ENCODE measurements around the gene MAP10. TPM values are rescaled to one million over a fixed set of nuclear protein-coding genes. Genes with fewer than 3 reads are reported as not detected.

MAP10 gene
- total RNA-seq, 1 donor: 2.2 TPM

DNA sequence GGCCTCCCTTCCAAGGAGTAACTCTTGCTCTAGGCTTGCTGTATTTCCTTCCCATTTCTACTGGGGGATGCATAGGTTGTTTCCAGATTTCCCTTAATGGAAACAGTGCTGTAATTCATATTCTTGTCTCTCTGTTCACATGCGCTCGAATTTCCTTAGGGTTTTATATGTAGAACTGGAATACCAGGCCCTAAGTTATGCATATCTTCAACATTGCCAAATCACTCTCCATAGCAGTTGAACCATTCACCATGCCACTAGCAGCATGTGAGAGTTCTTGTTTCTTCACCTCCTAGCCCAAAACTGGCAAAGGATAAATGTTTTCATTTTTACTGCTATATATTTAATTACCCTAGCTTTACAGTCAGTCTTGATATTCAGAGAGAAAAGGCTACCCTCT lies 12.8 kb downstream of the MAP10 start:
- H3K27me3 ChIP-seq (ENCODE audit: insufficient read depth, low read length): no peaks in the 10 kb centered on the region
- TF ChIP-seq CTCF (IDR thresholded peaks at IDR 0.05; ENCODE audit: extremely low read depth, low read depth, low read length): no peak
- no peaks in the 10 kb centered on the region for H4K20me1 ChIP-seq (ENCODE audit: insufficient read depth, low read length)
- H3K27ac ChIP-seq (ENCODE audit: low read depth, low read length): no peak overlapping the region
- no peak overlapping the region for H3K4me3 ChIP-seq (ENCODE audit: insufficient read depth, low read length)
- H3K36me3 ChIP-seq (ENCODE audit: insufficient read depth, low read length): no peaks in the 10 kb centered on the region
- no peak for DNase-seq (ENCODE audit: insufficient read length, low spot score, missing footprints)
- H3K9me3 ChIP-seq (ENCODE audit: low read depth, low read length): no peaks in the 10 kb centered on the region
- no peaks in the 10 kb centered on the region for H3K79me2 ChIP-seq (ENCODE audit: insufficient read depth, low read length)
- no peaks in the 10 kb centered on the region for H3K4me1 ChIP-seq (ENCODE audit: insufficient read depth, low read length)
- H3K4me2 ChIP-seq (ENCODE audit: insufficient read depth, low read length): no peak overlapping the region
- no peak overlapping the region for H2AFZ ChIP-seq (ENCODE audit: low read length)

DNA sequence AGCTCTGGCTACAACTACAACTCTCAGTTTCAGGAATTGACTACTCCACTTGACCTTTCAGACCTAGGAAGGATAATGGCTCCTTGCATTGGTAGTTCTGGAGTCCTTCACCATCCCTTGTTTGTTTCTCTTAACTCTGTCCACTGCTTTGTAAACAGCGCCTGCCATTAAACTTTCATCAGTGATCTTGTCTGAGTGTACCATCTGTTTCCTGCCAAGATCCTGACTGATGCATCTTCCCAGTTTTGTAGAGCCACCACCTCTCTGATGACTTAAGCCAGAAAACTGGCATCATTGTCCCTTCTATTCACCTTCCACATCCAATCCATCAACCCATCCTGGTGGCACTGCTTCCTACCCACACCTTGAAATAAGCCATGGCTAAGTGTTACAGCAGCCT lies 15.2 kb downstream of the MAP10 start:
- Histone ChIP-seq H3K9me3 (ENCODE audit: low read depth, low read length) (no peaks in the 10 kb centered on the region), H3K4me1 (ENCODE audit: insufficient read depth, low read length) (no peaks in the 10 kb centered on the region), H3K27ac (ENCODE audit: low read depth, low read length) (no peak overlapping the region), H3K36me3 (ENCODE audit: insufficient read depth, low read length) (no peaks in the 10 kb centered on the region), H3K4me3 (ENCODE audit: insufficient read depth, low read length) (no peak overlapping the region), H3K79me2 (ENCODE audit: insufficient read depth, low read length) (no peaks in the 10 kb centered on the region), H2AFZ (ENCODE audit: low read length) (no peak overlapping the region), H3K27me3 (ENCODE audit: insufficient read depth, low read length) (no peaks in the 10 kb centered on the region), H3K4me2 (ENCODE audit: insufficient read depth, low read length) (no peak overlapping the region), H4K20me1 (ENCODE audit: insufficient read depth, low read length) (no peaks in the 10 kb centered on the region)
- TF ChIP-seq CTCF (IDR thresholded peaks at IDR 0.05; ENCODE audit: extremely low read depth, low read depth, low read length): no peak
- DNase-seq (ENCODE audit: insufficient read length, low spot score, missing footprints): no peak

DNA sequence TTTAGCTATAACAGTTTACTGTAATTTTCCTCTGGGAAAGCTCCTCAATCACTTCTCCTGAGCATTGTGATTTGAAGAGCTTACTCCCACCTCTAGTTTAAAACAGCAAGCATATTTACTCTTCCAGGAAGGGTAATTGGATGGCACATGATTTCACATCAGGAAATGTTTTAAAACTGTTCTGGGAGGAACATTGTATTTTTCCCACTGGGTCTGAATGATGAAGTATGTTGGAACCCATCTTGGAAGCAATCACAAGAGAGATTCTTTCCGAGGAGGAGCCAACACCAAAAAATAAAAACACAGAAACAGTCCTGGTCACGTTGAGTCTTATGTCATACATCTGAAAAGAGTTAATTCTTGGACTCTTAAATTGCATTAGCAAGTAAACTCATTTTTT lies 17.3 kb downstream of the MAP10 start:
- Histone ChIP-seq H3K4me2 (ENCODE audit: insufficient read depth, low read length) (no peak overlapping the region), H3K4me3 (ENCODE audit: insufficient read depth, low read length) (no peak overlapping the region), H3K4me1 (ENCODE audit: insufficient read depth, low read length) (no peaks in the 10 kb centered on the region), H3K27ac (ENCODE audit: low read depth, low read length) (no peak overlapping the region), H3K27me3 (ENCODE audit: insufficient read depth, low read length) (no peaks in the 10 kb centered on the region), H3K79me2 (ENCODE audit: insufficient read depth, low read length) (no peaks in the 10 kb centered on the region), H3K36me3 (ENCODE audit: insufficient read depth, low read length) (no peaks in the 10 kb centered on the region), H3K9me3 (ENCODE audit: low read depth, low read length) (no peaks in the 10 kb centered on the region), H2AFZ (ENCODE audit: low read length) (no peak overlapping the region), H4K20me1 (ENCODE audit: insufficient read depth, low read length) (no peaks in the 10 kb centered on the region)
- DNase-seq (ENCODE audit: insufficient read length, low spot score, missing footprints): no peak
- TF ChIP-seq CTCF (IDR thresholded peaks at IDR 0.05; ENCODE audit: extremely low read depth, low read depth, low read length): no peak

- no peak for TF ChIP-seq CTCF (IDR thresholded peaks at IDR 0.05; ENCODE audit: extremely low read depth, low read depth, low read length)
- H3K4me3 ChIP-seq (ENCODE audit: insufficient read depth, low read length): no peak overlapping the region
- H3K9me3 ChIP-seq (ENCODE audit: low read depth, low read length): no peaks in the 10 kb centered on the region
- no peak overlapping the region for H2AFZ ChIP-seq (ENCODE audit: low read length)
- no peaks in the 10 kb centered on the region for H3K79me2 ChIP-seq (ENCODE audit: insufficient read depth, low read length)
- no peak for DNase-seq (ENCODE audit: insufficient read length, low spot score, missing footprints)
- no peak overlapping the region for H3K27ac ChIP-seq (ENCODE audit: low read depth, low read length)
- H3K4me2 ChIP-seq (ENCODE audit: insufficient read depth, low read length): no peak overlapping the region
- no peaks in the 10 kb centered on the region for H3K36me3 ChIP-seq (ENCODE audit: insufficient read depth, low read length)
- H3K4me1 ChIP-seq (ENCODE audit: insufficient read depth, low read length): no peaks in the 10 kb centered on the region
- H4K20me1 ChIP-seq (ENCODE audit: insufficient read depth, low read length): no peaks in the 10 kb centered on the region
- no peaks in the 10 kb centered on the region for H3K27me3 ChIP-seq (ENCODE audit: insufficient read depth, low read length)
Measured at GRCh38 chr1:232826318-232826717, 21.1 kb downstream of the MAP10 start.

All from osteoblast (primary cell).